OCI-LY7 (cell line): ENCODE results near the gene DEFB124. TPM values are rescaled to one million over a fixed set of nuclear protein-coding genes. Genes with fewer than 3 reads are reported as not detected.

Source experiments
- BruUV-seq: library from RNA; stranded (reverse); fragments of 400-500 nt; replicated peaks from 2 replicates; lab custom pipeline; 2021; lab: Mats Ljungman, UMichigan
- CTCF ChIA-PET: fragments of 300-600 bp; sonication (Branson Sonifier 250); formaldehyde crosslinking; loops from one replicate; lab custom pipeline; 2022; ENCODE audit warnings: antibody characterized with exemption; ENCODE audit not compliant: unreplicated experiment; lab: Charles Lee
- POLR2A ChIA-PET: fragments of 300-600 bp; sonication (Branson Sonifier 250); formaldehyde crosslinking; loops from one replicate; lab custom pipeline; 2022; ENCODE audit warnings: antibody characterized with exemption; lab: Charles Lee
- DNase-seq: peaks from one replicate; pipeline ENCODE4 v3.0.0-alpha.2; 2015; ENCODE audit warnings: low spot score
- H2AFZ ChIP-seq: fragments of 200-600 bp; sonication (generic), shearing (Covaris generic); 2 replicates; pipeline ENCODE4 v1.6.1; 2014; ENCODE audit warnings: mild to moderate bottlenecking, antibody characterized with exemption, low read length, moderate library complexity
- H3K27ac ChIP-seq: fragments of 200-600 bp; sonication (generic); 2 replicates; pipeline ENCODE4 v1.5.1; 2014; ENCODE audit warnings: mixed run types, low read depth, mild to moderate bottlenecking, moderate library complexity, low read length, inconsistent platforms; ENCODE audit not compliant: poor library complexity, severe bottlenecking
- H3K36me3 ChIP-seq: fragments of 200-600 bp; sonication (generic); 2 replicates; pipeline ENCODE4 v1.6.1; 2014; ENCODE audit warnings: mild to moderate bottlenecking, antibody characterized with exemption, low read length, moderate library complexity, mixed read lengths; ENCODE audit not compliant: insufficient read depth
- H3K4me1 ChIP-seq: fragments of 200-600 bp; sonication (generic); 2 replicates; pipeline ENCODE4 v1.5.1; 2014; ENCODE audit warnings: mild to moderate bottlenecking, low read length; ENCODE audit not compliant: insufficient read depth, poor library complexity, severe bottlenecking
- H3K4me2 ChIP-seq: fragments of 200-600 bp; sonication (generic); 2 replicates; pipeline ENCODE4 v1.6.1; 2014; ENCODE audit warnings: mild to moderate bottlenecking, low read length
- H3K4me3 ChIP-seq: fragments of 200-600 bp; sonication (generic); 2 replicates; pipeline ENCODE4 v1.5.1; 2014; ENCODE audit warnings: mild to moderate bottlenecking, low read depth, low read length; ENCODE audit not compliant: poor library complexity, severe bottlenecking
- H3K79me2 ChIP-seq: fragments of 200-600 bp; sonication (generic); 2 replicates; pipeline ENCODE4 v1.6.1; 2016; ENCODE audit warnings: low read depth, mild to moderate bottlenecking, low read length, moderate library complexity, mixed read lengths; ENCODE audit not compliant: insufficient read depth
- H3K9me2 ChIP-seq: fragments of 200-600 bp; sonication (generic); 2 replicates; pipeline ENCODE4 v1.6.1; 2016; ENCODE audit warnings: mild to moderate bottlenecking, low read length, mixed read lengths; ENCODE audit not compliant: insufficient read depth
- H3K9me3 ChIP-seq: fragments of 200-600 bp; sonication (generic); 2 replicates; pipeline ENCODE4 v1.6.1; 2014; ENCODE audit warnings: mild to moderate bottlenecking, mixed run types, low read length, mixed read lengths
- H4K20me1 ChIP-seq: fragments of 200-600 bp; sonication (generic); 2 replicates; pipeline ENCODE4 v1.6.1; 2014; ENCODE audit warnings: mild to moderate bottlenecking, antibody characterized with exemption, low read length, moderate library complexity, mixed read lengths; ENCODE audit not compliant: insufficient read depth
- CTCF ChIP-seq: fragments of 200-600 bp; sonication (generic); conservative IDR thresholded peaks from 2 replicates; pipeline ENCODE4 v1.5.1; 2014; ENCODE audit warnings: mild to moderate bottlenecking, antibody characterized with exemption, low read length, moderate library complexity, mixed read lengths
- EZH2phosphoT487 ChIP-seq: fragments of 200-600 bp; sonication (generic); IDR thresholded peaks from 2 replicates; pipeline ENCODE4 v1.6.1; 2018; ENCODE audit warnings: low read depth, borderline replicate concordance, mild to moderate bottlenecking, mixed run types, antibody characterized with exemption, low read length, moderate library complexity, mixed read lengths
- intact Hi-C: fragments of 100-400 bp; cut with micrococcal nuclease; formaldehyde crosslinking; loops from one replicate; pipeline ENCODE4 v1.10.0; 2022; ENCODE audit not compliant: unreplicated experiment
- total RNA-seq, 2 experiments: library from RNA; depleted of rRNA in 1 of 2; stranded (reverse); fragments of >200 nt in 1 of 2; shearing (Covaris generic) in 1 of 2; gene quantifications; 2 replicates each; pipeline ENCODE4 v1.2.3, GENCODE V29; 2014 to 2022

Gene DEFB124
- total RNA-seq, 2 experiments from 2014 or later: not detected

- Histone ChIP-seq H3K36me3 (no peaks in the 10 kb centered on the region), H3K79me2 (no peaks in the 10 kb centered on the region), H3K4me1 (no peaks in the 10 kb centered on the region), H3K4me2 (no peak overlapping the region), H4K20me1 (no peaks in the 10 kb centered on the region), H3K9me3 (no peaks in the 10 kb centered on the region), H3K4me3 (no peak overlapping the region), H3K27ac (no peak overlapping the region), H2AFZ (no peak overlapping the region), H3K9me2 (no peaks in the 10 kb centered on the region)
- ChIA-PET POLR2A (no interaction called here), CTCF (no interaction called here)
- intact Hi-C loops: no loop called here
- TF ChIP-seq CTCF (no peak), EZH2phosphoT487 (no peak)
- no peak for DNase-seq
- no TSS peak for BruUV-seq
Observed at GRCh38 chr20:31415653-31416052, 59.3 kb downstream of the DEFB124 start.

Other genes with a start within 250 kb of the DEFB124 start
- gene DEFB115, start 217.5 kb downstream of the DEFB124 start, total RNA-seq (2014; rRNA removed; shearing (Covaris generic)): not detected in 2 replicates
- not detected in 2 replicates for gene DEFB115, start 217.5 kb downstream of the DEFB124 start, total RNA-seq (2022)
- gene DEFB116, start 166.5 kb downstream of the DEFB124 start, total RNA-seq (2014; rRNA removed; shearing (Covaris generic)): not detected in 2 replicates
- not detected in 2 replicates for gene DEFB116, start 166.5 kb downstream of the DEFB124 start, total RNA-seq (2022)
- gene DEFB118, start 106.5 kb downstream of the DEFB124 start, total RNA-seq (2014; rRNA removed; shearing (Covaris generic)): not detected in 2 replicates
- not detected in 2 replicates for gene DEFB118, start 106.5 kb downstream of the DEFB124 start, total RNA-seq (2022)
- gene DEFB119, start 84.5 kb downstream of the DEFB124 start, total RNA-seq (2014; rRNA removed; shearing (Covaris generic)): not detected in 2 replicates
- not detected in 2 replicates for gene DEFB119, start 84.5 kb downstream of the DEFB124 start, total RNA-seq (2022)
- gene DEFB121, start 68.9 kb downstream of the DEFB124 start, total RNA-seq (2014; rRNA removed; shearing (Covaris generic)): not detected in 2 replicates
- gene DEFB121, start 68.9 kb downstream of the DEFB124 start, total RNA-seq (2022): not detected in 2 replicates
- gene DEFB123, start 34.5 kb downstream of the DEFB124 start, total RNA-seq (2014; rRNA removed; shearing (Covaris generic)): not detected in 2 replicates
- gene DEFB123, start 34.5 kb downstream of the DEFB124 start, total RNA-seq (2022): not detected in 2 replicates
- gene REM1, start 161 bp upstream of the DEFB124 start, total RNA-seq (2014; rRNA removed; shearing (Covaris generic)): not detected in 2 replicates
- gene REM1, start 161 bp upstream of the DEFB124 start, total RNA-seq (2022): not detected in 2 replicates
- 43.6 and 51.3 TPM in 2 replicates for gene HM13, start 39.3 kb upstream of the DEFB124 start, total RNA-seq (2014; rRNA removed; shearing (Covaris generic))
- 142 and 148 TPM in 2 replicates for gene HM13, start 39.3 kb upstream of the DEFB124 start, total RNA-seq (2022)
- gene ID1, start 130.2 kb upstream of the DEFB124 start, total RNA-seq (2014; rRNA removed; shearing (Covaris generic)): 3.3 and 4.7 TPM in 2 replicates
- gene ID1, start 130.2 kb upstream of the DEFB124 start, total RNA-seq (2022): 2.0 and 3.6 TPM in 2 replicates
- not detected in 2 replicates for gene COX4I2, start 162.8 kb upstream of the DEFB124 start, total RNA-seq (2014; rRNA removed; shearing (Covaris generic))
- gene COX4I2, start 162.8 kb upstream of the DEFB124 start, total RNA-seq (2022): not detected in 2 replicates
- gene BCL2L1, start 247.7 kb upstream of the DEFB124 start, total RNA-seq (2014; rRNA removed; shearing (Covaris generic)): 83.2 and 88.8 TPM in 2 replicates
- 64.2 and 71.5 TPM in 2 replicates for gene BCL2L1, start 247.7 kb upstream of the DEFB124 start, total RNA-seq (2022)